Keratinocyte (primary cell): Measurements from ENCODE around the gene LRRC74B. TPM values are rescaled to one million over a fixed set of nuclear protein-coding genes. Genes with fewer than 3 reads are reported as not detected.

ENCODE experiments used
- DNase-seq: peaks from one replicate; pipeline ENCODE4 v3.0.0-alpha.2; 2011; ENCODE audit warnings: low read depth, missing footprints, low spot score
- FAIRE-seq: peaks from 2 replicates; lab custom pipeline; 2011; peaks lifted over from hg19 to GRCh38; lab: Jason Lieb, UNC
- H2AFZ ChIP-seq: 2 replicates; pipeline ENCODE4 v1.6.0; 2012; ENCODE audit warnings: low read length, control low read depth, inconsistent platforms; ENCODE audit not compliant: control insufficient read depth
- H3K27ac ChIP-seq: 2 replicates; pipeline ENCODE4 v1.5.1; 2011; ENCODE audit warnings: low read length; ENCODE audit not compliant: control insufficient read depth, insufficient read depth
- H3K27me3 ChIP-seq: 3 replicates; pipeline ENCODE4 v1.6.0; 2011; ENCODE audit warnings: low read length; ENCODE audit not compliant: control insufficient read depth, insufficient read depth; ENCODE audit errors: extremely low read depth
- H3K36me3 ChIP-seq, 2 experiments: 2 replicates in 1 of 2; 3 replicates in 1 of 2; pipeline ENCODE4 v1.5.1; 2011; ENCODE audit warnings: low read length in 2 of 2, mild to moderate bottlenecking in 1 of 2; ENCODE audit not compliant: control insufficient read depth in 2 of 2, insufficient read depth in 2 of 2; ENCODE audit errors: extremely low read depth in 1 of 2
- H3K4me1 ChIP-seq: 3 replicates; pipeline ENCODE4 v1.5.1; 2011; ENCODE audit warnings: low read length; ENCODE audit not compliant: control insufficient read depth, insufficient read depth; ENCODE audit errors: extremely low read depth
- H3K4me2 ChIP-seq: 3 replicates; pipeline ENCODE4 v1.6.0; 2011; ENCODE audit warnings: low read depth, low read length; ENCODE audit not compliant: control insufficient read depth, insufficient read depth; ENCODE audit errors: extremely low read depth
- H3K4me3 ChIP-seq, 3 experiments: fragments of 200-600 bp in 1 of 3; sonication (generic) in 1 of 3; 2 replicates in 2 of 3; 3 replicates in 1 of 3; pipeline ENCODE4 v1.5.1; 2011 to 2016; ENCODE audit warnings: low read length in 3 of 3, mild to moderate bottlenecking in 3 of 3, control low read depth in 2 of 3, inconsistent platforms in 1 of 3, low read depth in 1 of 3, mixed read lengths in 1 of 3, mixed run types in 1 of 3, moderate library complexity in 1 of 3; ENCODE audit not compliant: control insufficient read depth in 2 of 3, insufficient read depth in 2 of 3; ENCODE audit errors: extremely low read depth in 1 of 3
- H3K79me2 ChIP-seq: 2 replicates; pipeline ENCODE4 v1.6.0; 2012; ENCODE audit warnings: low read length; ENCODE audit not compliant: control insufficient read depth, insufficient read depth
- H3K9ac ChIP-seq: 3 replicates; pipeline ENCODE4 v1.6.0; 2011; ENCODE audit warnings: low read length; ENCODE audit not compliant: control insufficient read depth, insufficient read depth; ENCODE audit errors: extremely low read depth
- H3K9me1 ChIP-seq: 3 replicates; pipeline ENCODE4 v1.6.0; 2011; ENCODE audit warnings: low read length; ENCODE audit not compliant: control insufficient read depth, insufficient read depth; ENCODE audit errors: extremely low read depth
- H3K9me3 ChIP-seq: 2 replicates; pipeline ENCODE4 v1.5.1; 2012; ENCODE audit warnings: low read depth, low read length; ENCODE audit not compliant: control insufficient read depth
- H4K20me1 ChIP-seq: 3 replicates; pipeline ENCODE4 v1.6.0; 2011; ENCODE audit warnings: low read length; ENCODE audit not compliant: control insufficient read depth, insufficient read depth; ENCODE audit errors: extremely low read depth
- EZH2 ChIP-seq: IDR thresholded peaks from one replicate; pipeline ENCODE4 v1.6.1; 2012; ENCODE audit warnings: inconsistent platforms, mild to moderate bottlenecking, low read length, moderate library complexity
- dilution Hi-C: fragments of 300-500 bp; cut with MboI; formaldehyde crosslinking; loops from one replicate; pipeline ENCODE4 v1.7.0; 2020; ENCODE audit warnings: low sequenced_read_pairs; ENCODE audit not compliant: extremely low pct_ligation_motif_present
- polyA plus RNA-seq, 5 experiments: library from polyadenylated mRNA; depleted of rRNA in 3 of 5; stranded (reverse) in 3 of 5; stranded (forward) in 1 of 5; unstranded in 1 of 5; fragments of >200 nt; gene quantifications; 1 replicate in 1 of 5; 2 replicates in 3 of 5; 3 replicates in 1 of 5; pipeline versions ENCODE4 v1.2.1 to v1.2.3, GENCODE V29; 2011 to 2012; ENCODE audit warnings: missing spikeins in 2 of 5, low read depth in 1 of 5, low replicate concordance in 1 of 5
- TF ChIP-seq, protein P1 (sequence below), 3 experiments: IDR thresholded peaks in 1 of 3; conservative IDR thresholded peaks in 1 of 3; optimal IDR thresholded peaks in 1 of 3; 2 replicates in 2 of 3; 3 replicates in 1 of 3; pipeline versions ENCODE3 to v1.5.1; 2011; ENCODE audit warnings: low read length in 3 of 3, mild to moderate bottlenecking in 3 of 3, moderate library complexity in 2 of 3, control low read depth in 1 of 3, inconsistent platforms in 1 of 3; ENCODE audit not compliant: insufficient read depth in 2 of 3; ENCODE audit errors: extremely low read depth in 1 of 3

LRRC74B gene
- polyA plus RNA-seq, 1 donor (not counting 4 experiments of a cell fraction or from before 2014, with no cell fraction given): not detected

GRCh38 chr22:21080435-21081137 is 34.8 kb downstream of the LRRC74B start:
- Histone ChIP-seq H3K27ac (no peak overlapping the region), H3K9me1 (no peaks in the 10 kb centered on the region), H3K27me3 (no peaks in the 10 kb centered on the region), H3K9ac (no peak overlapping the region), H3K79me2 (no peaks in the 10 kb centered on the region), H3K4me3 (no peak overlapping the region), H3K4me2 (no peak overlapping the region), H3K4me1 (no peaks in the 10 kb centered on the region), H4K20me1 (no peaks in the 10 kb centered on the region), H2AFZ (no peak overlapping the region), H3K9me3 (no peaks in the 10 kb centered on the region), H3K36me3 (no peaks in the 10 kb centered on the region)
- dilution Hi-C loops: no loop called here
- FAIRE-seq (no peak), DNase-seq (no peak)
- TF ChIP-seq EZH2: no peak
- TF ChIP-seq, protein P1, sequence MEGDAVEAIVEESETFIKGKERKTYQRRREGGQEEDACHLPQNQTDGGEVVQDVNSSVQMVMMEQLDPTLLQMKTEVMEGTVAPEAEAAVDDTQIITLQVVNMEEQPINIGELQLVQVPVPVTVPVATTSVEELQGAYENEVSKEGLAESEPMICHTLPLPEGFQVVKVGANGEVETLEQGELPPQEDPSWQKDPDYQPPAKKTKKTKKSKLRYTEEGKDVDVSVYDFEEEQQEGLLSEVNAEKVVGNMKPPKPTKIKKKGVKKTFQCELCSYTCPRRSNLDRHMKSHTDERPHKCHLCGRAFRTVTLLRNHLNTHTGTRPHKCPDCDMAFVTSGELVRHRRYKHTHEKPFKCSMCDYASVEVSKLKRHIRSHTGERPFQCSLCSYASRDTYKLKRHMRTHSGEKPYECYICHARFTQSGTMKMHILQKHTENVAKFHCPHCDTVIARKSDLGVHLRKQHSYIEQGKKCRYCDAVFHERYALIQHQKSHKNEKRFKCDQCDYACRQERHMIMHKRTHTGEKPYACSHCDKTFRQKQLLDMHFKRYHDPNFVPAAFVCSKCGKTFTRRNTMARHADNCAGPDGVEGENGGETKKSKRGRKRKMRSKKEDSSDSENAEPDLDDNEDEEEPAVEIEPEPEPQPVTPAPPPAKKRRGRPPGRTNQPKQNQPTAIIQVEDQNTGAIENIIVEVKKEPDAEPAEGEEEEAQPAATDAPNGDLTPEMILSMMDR (optimal IDR thresholded peaks at IDR 0.05 in 1 of 3, IDR thresholded peaks at IDR 0.05 in 1 of 3, conservative IDR thresholded peaks at IDR 0.05 in 1 of 3; ENCODE audit: extremely low read depth in 1 of 3, insufficient read depth in 2 of 3, low read length in 3 of 3): no peak

- Histone ChIP-seq H2AFZ (no peak overlapping the region), H3K4me2 (no peak overlapping the region), H3K27me3 (no peaks in the 10 kb centered on the region), H3K36me3 (no peaks in the 10 kb centered on the region), H3K27ac (no peak overlapping the region), H3K9me1 (no peaks in the 10 kb centered on the region), H3K4me3 (no peak overlapping the region), H3K9me3 (no peaks in the 10 kb centered on the region), H3K4me1 (no peaks in the 10 kb centered on the region), H3K9ac (no peak overlapping the region), H4K20me1 (no peaks in the 10 kb centered on the region), H3K79me2 (no peaks in the 10 kb centered on the region)
- no peak for FAIRE-seq
- DNase-seq: no peak
- TF ChIP-seq, protein P1 (optimal IDR thresholded peaks at IDR 0.05 in 1 of 3, IDR thresholded peaks at IDR 0.05 in 1 of 3, conservative IDR thresholded peaks at IDR 0.05 in 1 of 3; ENCODE audit: extremely low read depth in 1 of 3, insufficient read depth in 2 of 3, low read length in 3 of 3): no peak
- no peak for TF ChIP-seq EZH2
- dilution Hi-C loops: no loop called here
Observed at GRCh38 chr22:21082248-21082647, 36.5 kb downstream of the LRRC74B start.
